Kidney (tissue), 14 donors: ENCODE data around the gene P2RY2. TPM values are rescaled to one million over a fixed set of nuclear protein-coding genes. Genes with fewer than 3 reads are reported as not detected.

Source experiments
- DNase-seq, 5 donors: peaks; one replicate each; pipeline ENCODE4 v3.0.0-alpha.2; 2013 to 2020
- FAIRE-seq: peaks from 2 replicates; lab custom pipeline; 2012; peaks lifted over from hg19 to GRCh38; lab: Jason Lieb, UNC
- H3K27ac ChIP-seq, 2 donors: one replicate each; pipeline ENCODE4 v1.7.0; 2013; ENCODE audit warnings: low read depth in 2 of 2, low read length in 2 of 2, inconsistent platforms in 1 of 2
- H3K27me3 ChIP-seq: one replicate; pipeline ENCODE4 v1.7.1; 2013; ENCODE audit warnings: low read length, inconsistent platforms; ENCODE audit not compliant: control insufficient read depth, insufficient read depth
- H3K36me3 ChIP-seq, 3 donors: one replicate each; pipeline versions ENCODE4 v1.7.0 to v1.7.1; 2013; ENCODE audit warnings: low read length in 3 of 3, control low read depth in 1 of 3, inconsistent platforms in 1 of 3; ENCODE audit not compliant: insufficient read depth in 3 of 3, control insufficient read depth in 2 of 3
- H3K4me1 ChIP-seq, 3 donors: one replicate each; pipeline versions ENCODE4 v1.7.0 to v1.7.1; 2013; ENCODE audit warnings: low read length in 3 of 3, inconsistent platforms in 1 of 3, low read depth in 1 of 3; ENCODE audit not compliant: control insufficient read depth in 2 of 3, insufficient read depth in 2 of 3
- H3K4me3 ChIP-seq, 3 donors: one replicate each; pipeline versions ENCODE4 v1.7.0 to v1.8.1; 2013; ENCODE audit warnings: low read length in 3 of 3, control low read depth in 1 of 3, inconsistent platforms in 1 of 3
- H3K9ac ChIP-seq, 3 donors: one replicate each; pipeline versions ENCODE4 v1.7.0 to v1.7.1; 2013; ENCODE audit warnings: low read length in 3 of 3, control low read depth in 1 of 3, inconsistent platforms in 1 of 3
- H3K9me3 ChIP-seq, 3 donors: one replicate each; pipeline versions ENCODE4 v1.7.0 to v1.7.1; 2013; ENCODE audit warnings: low read length in 3 of 3, control low read depth in 1 of 3, inconsistent platforms in 1 of 3; ENCODE audit not compliant: control insufficient read depth in 2 of 3, insufficient read depth in 1 of 3
- CTCF ChIP-seq: IDR thresholded peaks from 3 replicates; pipeline ENCODE4 v1.5.1; 2012; ENCODE audit warnings: mild to moderate bottlenecking, moderate library complexity, borderline replicate concordance; ENCODE audit not compliant: insufficient read depth; ENCODE audit errors: extremely low read depth
- intact Hi-C: fragments of 100-400 bp; cut with DNase I; formaldehyde crosslinking; loops from one replicate; pipeline ENCODE4 v1.11.1; 2022
- polyA plus RNA-seq: library from polyadenylated mRNA; stranded (reverse); fragments of 350-450 nt; fragmentation: Illumina TruSeq; extraction: RNeasy Lipid Tissue Mini Kit (QIAGEN cat#74804); gene quantifications from one replicate; pipeline ENCODE4 v1.2.3, GENCODE V29; 2014; ENCODE audit warnings: low read depth, low replicate concordance; ENCODE audit not compliant: insufficient read depth
- total RNA-seq: library from RNA; stranded (reverse); fragmentation: NEBNext Ultra II Directional; extraction: Animal tissue kit (Norgen Biotek cat#: 25700); gene quantifications from one replicate; pipeline ENCODE4 v1.2.1, GENCODE V29; 2021
- donor health status: control.
- donor health status: control.
- donor health status: control.
- donor health status: control.
- donor health status: control.
- donor health status: DM: yes; HTN: yes; CAD: no.
- donor health status: Normal renal cell carcinoma (clear cell type).

The P2RY2 gene
- total and polyA plus RNA-seq, 2 donors from 2014 or later, result 1.3 to 9.7 TPM

GRCh38 chr11:73281796-73282660, 63.9 kb downstream of the P2RY2 start:
- Histone ChIP-seq H3K9me3 (no peaks in the 10 kb centered on the region), H3K27me3 (no peaks in the 10 kb centered on the region), H3K4me1 (no peaks in the 10 kb centered on the region), H3K27ac (no peak overlapping the region), H3K4me3 (no peak overlapping the region), H3K36me3 (no peaks in the 10 kb centered on the region), H3K9ac (no peak overlapping the region)
- FAIRE-seq (no peak), DNase-seq (peak in 1 of 5 donors; percentile 7)
- intact Hi-C loops, result no loop called here
- no peak for TF ChIP-seq CTCF

GRCh38 chr11:73283276-73284000, 65.4 kb downstream of the P2RY2 start:
- Histone ChIP-seq H3K36me3 (no peaks in the 10 kb centered on the region), H3K4me3 (no peak overlapping the region), H3K9me3 (no peaks in the 10 kb centered on the region), H3K27me3 (no peaks in the 10 kb centered on the region), H3K9ac (no peak overlapping the region), H3K4me1 (peaks cover 0 to 6% (median 0%) of the 10 kb centered on the region in 3 donors), H3K27ac (no peak overlapping the region)
- intact Hi-C loops, result no loop called here
- no peak for TF ChIP-seq CTCF
- peak in 1 of 5 donors; percentile 22 for DNase-seq
- FAIRE-seq, result no peak

- Histone ChIP-seq H3K4me1 (peaks cover under 1 to 13% (median 5%) of the 10 kb centered on the region in 3 donors), H3K4me3 (no peak overlapping the region), H3K27me3 (no peaks in the 10 kb centered on the region), H3K27ac (no peak overlapping the region), H3K9me3 (no peaks in the 10 kb centered on the region), H3K36me3 (no peaks in the 10 kb centered on the region), H3K9ac (no peak overlapping the region)
- FAIRE-seq (no peak), DNase-seq (no peak)
- intact Hi-C loops, result no loop called here
- TF ChIP-seq CTCF, result no peak
These were observed 66.0 kb downstream of the P2RY2 start for GRCh38 chr11:73284106-73284505.
